Measurements from ENCODE around the gene PRPF6.

PRPF6 gene

GRCh38 chr20:64051033-64051452, 70.1 kb downstream of the PRPF6 start:
- TF ChIP-seq CTCF (IDR thresholded peaks at IDR 0.05; ENCODE audit: borderline replicate concordance, control extremely low read depth, extremely low read depth, insufficient read depth, missing control alignments), result no peak
- DNase-seq (ENCODE audit: low spot score), result no peak
- in situ Hi-C loops (cut with MboI; ENCODE audit: low sequenced_read_pairs, unreplicated experiment), result no loop called here

GRCh38 chr20:64051561-64052325, 70.8 kb downstream of the PRPF6 start:
- DNase-seq (ENCODE audit: low spot score), result no peak
- TF ChIP-seq CTCF (IDR thresholded peaks at IDR 0.05; ENCODE audit: borderline replicate concordance, control extremely low read depth, extremely low read depth, insufficient read depth, missing control alignments), result no peak
- in situ Hi-C loops (cut with MboI; ENCODE audit: low sequenced_read_pairs, unreplicated experiment), result no loop called here

GRCh38 chr20:64052326-64052722, 71.4 kb downstream of the PRPF6 start:
- in situ Hi-C loops (cut with MboI; ENCODE audit: low sequenced_read_pairs, unreplicated experiment), result no loop called here
- no peak for DNase-seq (ENCODE audit: low spot score)
- TF ChIP-seq CTCF (IDR thresholded peaks at IDR 0.05; ENCODE audit: borderline replicate concordance, control extremely low read depth, extremely low read depth, insufficient read depth, missing control alignments), result no peak

GRCh38 chr20:64052987-64053840, 72.3 kb downstream of the PRPF6 start:
- TF ChIP-seq CTCF (IDR thresholded peaks at IDR 0.05; ENCODE audit: borderline replicate concordance, control extremely low read depth, extremely low read depth, insufficient read depth, missing control alignments), result no peak
- DNase-seq (ENCODE audit: low spot score), result no peak
- in situ Hi-C loops (cut with MboI; ENCODE audit: low sequenced_read_pairs, unreplicated experiment), result no loop called here

- DNase-seq (ENCODE audit: low spot score), result peak; percentile 70
- TF ChIP-seq CTCF (IDR thresholded peaks at IDR 0.05; ENCODE audit: borderline replicate concordance, control extremely low read depth, extremely low read depth, insufficient read depth, missing control alignments), result no peak
- in situ Hi-C loops (cut with MboI; ENCODE audit: low sequenced_read_pairs, unreplicated experiment), result no loop called here
Measured at GRCh38 chr20:64053841-64054661, 73.1 kb downstream of the PRPF6 start.

- in situ Hi-C loops (cut with MboI; ENCODE audit: low sequenced_read_pairs, unreplicated experiment), result no loop called here
- DNase-seq (ENCODE audit: low spot score), result no peak
- no peak for TF ChIP-seq CTCF (IDR thresholded peaks at IDR 0.05; ENCODE audit: borderline replicate concordance, control extremely low read depth, extremely low read depth, insufficient read depth, missing control alignments)
Measured at GRCh38 chr20:64055396-64055892, 74.5 kb downstream of the PRPF6 start.
